Erythroblast (primary cell): ENCODE results near the gene LDHAL6B.

Experiments
- GATA1 ChIP-seq: IDR thresholded peaks from 2 replicates; pipeline ENCODE4 v1.6.1; 2011; ENCODE audit warnings: low read depth, mild to moderate bottlenecking, control low read depth, low read length, moderate library complexity
- POLR2A ChIP-seq: IDR thresholded peaks from 2 replicates; pipeline ENCODE4 v1.6.1; 2011; ENCODE audit warnings: mild to moderate bottlenecking, low read length

- TF ChIP-seq POLR2A (no peak), GATA1 (no peak)
Measured at GRCh38 chr15:59166166-59166565, 40.5 kb upstream of the LDHAL6B start.
